NCI-H748 (cell line): ENCODE data around the gene SERPINE1.
"Not testable (repeated sequence)": the region's sequence is repeated elsewhere in the genome, so short reads cannot be mapped to it uniquely, and the experiment has no call there.

ENCODE experiments used
- DNase-seq: peaks from one replicate; lab custom pipeline; 2025; ENCODE audit not compliant: unreplicated experiment; lab: John Stamatoyannopoulos, UW

SERPINE1 gene

GRCh38 chr7:101100858-101101847 lies 25.8 kb upstream of the SERPINE1 start:
- no peak for DNase-seq

DNA sequence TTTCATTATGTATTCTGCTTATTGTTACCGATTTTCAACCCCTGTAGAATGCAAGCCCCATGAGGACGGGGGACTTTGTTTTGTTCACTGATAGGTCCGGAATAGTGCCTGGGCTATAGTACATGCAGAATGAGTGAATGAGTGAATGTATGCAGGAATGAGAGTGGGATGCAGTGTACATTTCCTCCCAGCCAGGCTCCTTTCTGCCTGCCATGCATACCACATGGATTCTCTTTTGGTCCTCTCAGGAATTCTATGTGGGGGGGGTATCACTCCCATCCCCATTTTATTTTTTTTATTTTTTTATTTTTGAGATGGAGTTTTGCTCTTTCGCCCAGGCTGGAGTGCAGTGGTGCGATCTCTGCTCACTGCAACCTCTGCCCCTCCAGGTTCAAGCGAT lies 24.9 kb upstream of the SERPINE1 start:
- no peak for DNase-seq

GRCh38 chr7:101103701-101104100 lies 23.2 kb upstream of the SERPINE1 start:
- not testable (repeated sequence) for DNase-seq

DNA sequence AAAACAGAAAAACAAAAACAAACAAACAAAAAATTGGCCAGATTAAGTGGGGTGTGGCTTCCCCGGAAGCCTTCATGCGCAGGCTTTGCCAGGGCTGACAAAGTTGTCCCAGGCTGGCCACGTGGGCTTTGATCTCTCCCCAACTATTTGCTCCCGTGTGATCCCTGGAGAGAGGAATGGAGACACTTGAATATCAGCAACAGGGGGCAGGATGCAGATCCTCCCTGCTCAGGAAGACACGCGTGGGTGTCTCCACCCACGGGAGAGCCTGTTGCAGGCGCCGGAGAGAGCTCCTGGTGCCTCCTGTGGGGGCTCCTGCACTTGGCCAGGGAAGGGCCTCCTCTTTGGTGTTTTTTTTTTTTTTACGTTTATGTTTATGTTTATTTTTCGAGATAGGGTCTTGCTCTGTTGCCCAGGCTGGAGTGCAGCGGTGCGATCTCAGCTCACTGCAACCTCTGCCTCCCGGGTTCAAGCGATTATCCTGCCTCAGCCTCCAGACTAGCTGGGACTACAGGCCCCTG lies 22.7 kb upstream of the SERPINE1 start:
- no peak for DNase-seq

- DNase-seq: no peak
Measured at GRCh38 chr7:101104799-101105198, 22.1 kb upstream of the SERPINE1 start.

GRCh38 chr7:101105248-101105647 lies 21.7 kb upstream of the SERPINE1 start:
- not testable (repeated sequence) for DNase-seq

DNA sequence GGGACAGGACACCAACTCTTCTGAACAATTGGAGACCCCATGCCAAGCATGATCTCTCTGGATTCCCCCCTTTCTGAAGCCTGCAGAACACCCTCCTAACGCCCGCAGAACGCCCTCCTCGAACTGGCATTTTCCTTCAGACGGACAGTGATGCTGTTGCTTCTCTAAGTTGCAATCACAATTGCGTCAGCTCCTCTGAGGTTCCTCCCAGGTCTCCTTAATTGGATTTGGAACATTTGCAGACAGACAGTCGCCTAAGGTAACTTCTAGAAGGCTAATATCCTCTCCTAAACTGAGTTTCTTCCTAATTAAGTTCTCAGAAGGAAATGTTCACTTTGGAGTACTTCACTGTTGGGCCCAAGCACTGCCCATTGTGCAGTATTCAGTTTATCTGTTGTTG lies 20.5 kb upstream of the SERPINE1 start:
- no peak for DNase-seq

DNA sequence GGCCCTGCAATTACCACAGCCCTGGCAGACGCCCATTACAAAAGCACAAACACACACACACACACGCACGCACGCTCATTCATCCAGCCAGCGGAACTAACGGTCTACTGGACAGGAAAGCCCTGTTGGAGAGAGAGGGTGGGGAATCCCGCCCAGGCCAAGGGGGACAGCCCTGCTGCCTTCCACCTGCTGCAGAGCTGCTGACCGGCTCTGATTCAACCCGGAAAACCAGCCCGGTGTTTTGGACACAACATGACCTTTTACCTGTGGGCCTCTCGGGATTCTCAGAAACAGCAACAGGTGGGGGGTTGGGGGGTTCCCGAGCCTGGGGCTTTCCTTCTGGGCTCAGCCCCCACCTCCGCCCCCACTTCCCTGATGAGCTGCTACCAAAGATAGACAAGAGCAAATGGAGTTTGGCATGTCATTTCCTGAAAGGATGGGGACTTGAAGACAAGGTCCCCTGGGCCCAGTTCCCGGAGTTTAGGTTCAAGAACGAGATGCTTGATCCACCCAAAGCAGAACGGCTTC lies 18.5 kb upstream of the SERPINE1 start:
- DNase-seq: no peak

DNA sequence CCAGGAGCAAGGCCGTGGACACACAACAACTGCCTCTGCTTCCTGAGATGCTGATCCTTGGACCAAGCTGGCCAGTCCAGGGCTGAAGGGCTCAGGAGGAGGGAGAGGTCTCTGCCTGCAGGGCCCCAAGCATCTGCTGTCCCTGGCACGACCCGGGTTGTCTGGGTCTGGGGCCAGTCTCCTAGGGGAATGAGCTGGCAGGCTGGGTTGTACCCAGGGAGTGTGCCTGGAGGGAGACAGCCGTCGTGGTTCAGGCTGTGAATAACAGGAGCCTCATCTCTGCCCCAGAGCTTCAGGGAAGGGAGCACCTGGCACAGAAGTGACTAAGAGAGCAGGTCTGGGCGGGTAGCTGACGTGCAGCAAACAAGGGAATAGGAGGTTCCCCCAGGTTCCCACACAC lies 17.9 kb upstream of the SERPINE1 start:
- no peak for DNase-seq

- no peak for DNase-seq
Measured at GRCh38 chr7:101109368-101109767, 17.5 kb upstream of the SERPINE1 start.

GRCh38 chr7:101111261-101111660 lies 15.6 kb upstream of the SERPINE1 start:
- no peak for DNase-seq

DNA sequence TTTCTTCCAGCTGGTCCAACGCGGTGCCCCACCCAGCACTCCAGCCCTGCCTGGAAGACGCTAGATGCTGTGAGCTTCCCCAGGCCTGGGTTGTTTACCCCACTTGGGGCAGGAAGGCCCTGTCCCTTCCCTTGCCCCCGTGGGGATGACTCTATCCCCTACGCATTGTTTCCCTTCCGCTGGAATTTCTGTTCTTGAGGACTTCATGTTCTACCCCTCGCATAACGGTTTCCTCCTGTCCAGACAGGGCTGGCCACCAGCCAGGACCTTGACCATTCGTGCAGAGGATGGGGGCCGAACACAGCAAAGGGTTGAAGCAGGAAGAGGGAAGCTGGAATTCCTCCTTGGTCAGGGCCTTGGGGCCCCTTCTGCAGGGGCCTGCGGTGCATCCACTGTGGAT lies 14.7 kb upstream of the SERPINE1 start:
- no peak for DNase-seq

GRCh38 chr7:101113140-101113539 lies 13.8 kb upstream of the SERPINE1 start:
- DNase-seq: not testable (repeated sequence)

- DNase-seq: no peak
Measured at GRCh38 chr7:101113836-101114235, 13.1 kb upstream of the SERPINE1 start.

DNA sequence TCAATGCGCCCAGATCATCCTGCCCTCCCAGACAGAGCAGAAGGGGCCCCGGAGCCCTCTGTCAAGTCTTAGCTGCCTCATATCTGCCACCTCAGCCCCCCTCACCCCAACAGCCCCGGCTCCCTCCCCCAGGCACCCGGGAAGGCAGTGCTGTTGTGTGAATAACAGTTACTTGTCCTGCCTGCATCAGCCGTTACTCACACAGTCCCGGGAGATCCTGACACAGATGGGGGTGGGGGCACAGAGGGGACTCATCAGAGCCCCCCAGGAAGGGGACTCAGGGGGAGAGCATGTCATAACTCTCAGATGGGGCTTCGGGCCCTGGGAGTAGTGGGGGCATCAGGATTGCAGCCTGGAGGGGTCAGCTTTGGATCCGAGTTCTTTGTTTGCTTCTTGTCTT lies 12.4 kb upstream of the SERPINE1 start:
- DNase-seq: no peak

DNA sequence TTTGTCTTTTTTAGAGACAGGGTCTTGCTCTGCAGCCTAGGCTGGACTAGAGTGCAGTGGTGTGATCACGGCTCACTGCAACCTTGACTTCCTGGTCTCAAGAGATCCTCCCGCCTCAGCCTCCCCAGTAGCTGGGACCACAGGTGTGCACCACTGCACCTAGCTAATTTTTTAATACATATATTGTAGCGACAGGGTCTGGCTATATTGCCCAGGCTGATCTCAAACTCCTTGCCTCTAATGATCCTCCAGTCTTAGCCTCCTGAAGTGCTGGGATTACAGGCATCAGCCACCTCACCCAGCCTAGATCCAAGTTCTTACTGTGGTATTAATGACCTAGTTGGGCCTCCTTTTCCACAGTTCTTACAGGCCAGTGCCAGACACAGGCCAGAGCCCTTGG lies 11.7 kb upstream of the SERPINE1 start:
- DNase-seq: no peak

- DNase-seq: no peak
Measured at GRCh38 chr7:101116898-101117297, 10.0 kb upstream of the SERPINE1 start.

DNA sequence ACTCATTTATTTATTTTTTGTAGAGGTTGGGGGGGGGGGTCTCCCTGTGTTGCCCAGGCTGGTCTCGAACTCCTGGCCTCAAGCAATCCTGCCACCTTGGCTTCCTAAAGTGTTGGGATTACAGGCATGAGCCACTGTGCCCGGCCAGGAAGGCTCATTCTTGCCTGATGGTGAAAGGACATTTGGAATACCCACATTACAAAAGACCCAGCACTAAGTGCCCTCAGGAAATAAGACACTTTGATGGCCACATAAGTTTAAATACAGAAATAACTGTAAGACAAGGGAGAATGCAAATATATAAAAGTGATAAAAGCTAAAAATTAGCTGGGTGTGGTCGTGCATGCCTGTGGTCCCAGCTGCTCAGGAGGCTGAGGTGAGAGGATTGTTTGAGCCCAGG lies 8.0 kb upstream of the SERPINE1 start:
- DNase-seq: no peak

DNA sequence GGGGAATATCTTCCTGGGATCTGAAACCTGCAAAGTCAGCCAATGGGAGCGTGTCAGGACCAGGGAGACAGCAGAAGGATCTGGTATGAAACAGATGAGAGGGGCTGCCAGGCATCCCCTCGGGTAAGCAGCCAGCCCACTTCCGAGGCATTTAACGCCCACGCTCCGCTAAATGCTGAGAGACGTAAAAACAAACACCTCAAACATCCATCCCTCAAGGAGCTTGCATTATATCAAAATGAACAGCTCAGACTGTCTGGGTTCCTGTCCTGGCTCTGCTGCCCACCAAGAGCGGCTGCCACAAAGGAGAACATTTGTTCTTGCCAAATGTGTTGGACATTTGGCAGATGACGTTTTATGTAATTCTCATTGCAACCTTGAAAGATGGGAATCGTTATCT lies 7.0 kb upstream of the SERPINE1 start:
- no peak for DNase-seq

DNA sequence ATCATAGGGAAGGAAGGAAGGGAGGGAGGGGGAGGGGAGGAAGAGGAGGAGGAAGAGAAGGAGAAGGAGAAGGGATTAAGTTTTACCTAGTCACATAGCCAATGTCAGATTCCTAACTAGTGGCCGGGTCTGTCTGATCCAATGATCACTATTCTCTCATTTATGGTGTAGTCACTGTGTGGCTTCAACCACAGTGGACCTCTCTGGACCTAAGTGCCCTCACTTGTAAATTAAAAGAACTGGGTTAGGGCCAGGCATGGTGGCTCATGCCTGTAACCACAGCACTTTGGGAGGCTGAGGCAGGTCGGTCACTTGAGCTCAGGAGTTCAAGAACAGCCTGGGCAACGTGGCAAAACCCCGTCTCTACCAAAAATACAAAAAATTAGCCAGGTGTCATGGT lies 6.6 kb upstream of the SERPINE1 start:
- no peak for DNase-seq

DNA sequence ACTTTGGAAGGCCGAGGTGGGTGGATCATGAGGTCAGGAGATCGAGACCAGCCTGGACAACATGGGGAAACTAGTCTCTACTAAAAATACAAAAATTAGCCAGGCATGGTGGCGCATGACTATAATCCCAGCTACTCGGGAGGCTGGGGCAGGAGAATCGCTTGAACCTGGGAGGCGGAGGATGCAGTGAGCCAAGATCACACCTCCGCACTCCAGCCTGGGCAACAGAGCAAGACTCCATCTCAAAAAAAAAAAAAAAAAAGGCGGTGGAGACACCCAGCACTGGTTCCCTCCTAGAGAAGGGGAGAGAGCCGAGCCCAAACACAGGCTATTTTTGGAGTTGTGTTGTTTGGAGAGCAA lies 5.3 kb upstream of the SERPINE1 start:
- not testable (repeated sequence) for DNase-seq
